ENCODE data around the gene CARS1.

CARS1 gene

DNA sequence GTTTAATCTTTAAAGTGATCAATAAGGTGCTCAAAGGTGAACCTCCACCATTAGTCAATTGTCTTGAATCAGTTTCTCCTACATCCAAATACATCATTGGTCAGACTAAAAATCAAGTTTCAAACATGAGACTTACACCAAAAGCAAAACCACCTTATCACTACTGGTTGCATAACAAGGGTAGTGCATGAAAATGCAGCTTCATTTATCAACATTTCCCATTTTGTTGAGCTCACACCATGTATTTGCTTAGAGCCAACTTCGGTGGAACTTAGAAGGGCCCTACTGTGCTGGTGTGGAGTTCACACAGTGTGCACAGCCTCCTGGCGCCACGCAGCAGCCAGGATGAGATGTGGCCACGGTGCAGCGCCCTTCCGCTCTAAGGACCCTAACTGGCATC, 104.9 kb downstream of the CARS1 start:
- DNase-seq, result no peak

- no peak for DNase-seq
Observed at GRCh38 chr11:2951231-2952110, 105.8 kb downstream of the CARS1 start.
